Stimulated activated CD8-positive, alpha-beta memory T cell treated with anti-CD3 and anti-CD28 coated beads, Interleukin-15, amount 100 ng/mL, for 1 hour (primary cell): Measurements from ENCODE around the gene EEF1AKMT4.

Experiments
- DNase-seq: peaks from one replicate; pipeline ENCODE4 v3.0.0-alpha.2; 2020; ENCODE audit warnings: low read depth

Gene EEF1AKMT4

DNA sequence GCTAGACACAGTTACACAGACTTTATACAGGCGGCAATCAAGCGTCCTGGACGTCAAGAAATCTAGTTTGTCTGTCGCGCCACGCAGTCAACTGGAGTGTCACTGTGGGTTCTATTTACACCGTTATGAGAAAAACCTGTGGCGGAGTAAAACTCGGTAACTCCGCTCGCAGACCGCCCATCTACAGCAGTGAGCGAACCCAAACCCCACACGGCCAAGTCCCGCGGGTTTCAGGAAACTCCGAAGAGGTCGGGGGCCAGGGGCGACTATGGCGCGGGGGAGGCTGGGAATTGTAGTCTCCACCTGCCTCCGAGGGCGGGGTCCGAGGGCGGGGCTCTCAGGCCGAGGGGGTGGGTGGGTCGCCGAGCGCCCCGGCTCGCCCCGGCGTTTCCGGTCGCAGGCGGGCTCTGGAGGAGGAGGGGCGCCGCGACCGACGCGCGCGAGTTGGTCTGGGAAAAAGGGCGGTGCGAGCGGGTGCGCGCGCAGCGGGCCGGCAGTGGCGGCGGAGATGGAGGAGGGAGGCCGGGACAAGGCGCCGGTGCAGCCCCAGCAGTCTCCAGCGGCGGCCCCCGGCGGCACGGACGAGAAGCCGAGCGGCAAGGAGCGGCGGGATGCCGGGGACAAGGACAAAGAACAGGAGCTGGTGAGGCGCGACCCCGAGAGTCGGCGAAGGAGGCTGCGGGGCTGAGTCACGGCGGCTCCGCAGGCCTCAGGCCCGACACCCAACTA is 49.5 kb downstream of the EEF1AKMT4 start, which contains the start of gene PSMD2:
Gene PSMD2, plus strand, starts transcription at position 483 of the 729 bp plus-strand sequence. Its CDS starts 26 bp downstream, at position 509.
- peak; percentile 97 for DNase-seq

DNA sequence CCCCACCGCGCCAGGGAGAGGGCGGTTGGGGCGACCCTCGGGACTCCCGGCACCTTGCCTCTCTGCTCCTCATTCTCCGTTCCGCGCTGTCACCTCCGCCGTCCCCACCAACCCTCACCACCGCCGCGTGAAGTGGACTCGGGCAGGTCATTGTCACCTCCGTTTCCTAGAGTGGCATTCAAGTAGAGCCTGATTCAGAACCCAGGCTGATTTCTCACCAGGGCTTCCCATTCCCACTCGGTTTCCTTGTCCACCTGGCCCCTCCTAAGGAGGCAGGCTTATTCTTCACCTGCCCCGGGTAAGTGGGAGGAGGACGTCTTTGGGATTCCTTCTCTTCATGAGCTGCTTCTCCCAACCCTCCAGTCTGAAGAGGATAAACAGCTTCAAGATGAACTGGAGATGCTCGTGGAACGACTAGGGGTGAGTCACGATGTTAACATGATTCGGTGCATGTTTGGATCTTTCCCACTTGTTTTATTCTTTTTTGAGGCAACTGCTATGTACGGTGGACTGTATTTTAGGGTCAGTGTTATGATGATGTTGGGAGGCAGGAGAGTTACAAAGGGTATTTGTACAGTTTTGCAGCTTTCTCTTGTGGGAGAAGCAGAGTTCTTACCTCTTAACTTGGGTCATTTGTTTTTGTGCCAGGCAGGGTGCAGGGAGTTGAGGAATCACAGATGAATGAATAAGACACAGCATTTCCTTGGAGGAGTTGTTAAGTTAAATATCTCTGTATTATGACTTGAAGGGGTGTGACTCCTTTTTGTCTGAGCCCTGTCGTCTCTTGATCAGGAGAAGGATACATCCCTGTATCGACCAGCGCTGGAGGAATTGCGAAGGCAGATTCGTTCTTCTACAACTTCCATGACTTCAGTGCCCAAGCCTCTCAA is 50.3 kb downstream of the EEF1AKMT4 start:
- no peak for DNase-seq

DNA sequence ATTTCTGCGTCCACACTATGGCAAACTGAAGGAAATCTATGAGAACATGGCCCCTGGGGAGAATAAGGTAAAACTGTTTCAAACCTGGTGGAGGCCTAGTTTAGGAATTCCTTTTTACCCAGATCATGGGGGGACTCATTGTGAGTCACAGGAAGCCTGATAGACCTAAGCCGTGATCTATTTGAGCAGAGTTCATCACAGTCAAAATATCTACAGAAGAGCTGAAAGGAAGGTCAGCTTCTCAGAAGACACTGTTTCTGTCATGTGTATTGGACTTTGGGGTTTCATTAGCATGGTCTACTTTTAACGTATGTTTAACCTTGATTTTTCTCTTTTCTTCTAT is 50.9 kb downstream of the EEF1AKMT4 start:
- DNase-seq = no peak

DNA sequence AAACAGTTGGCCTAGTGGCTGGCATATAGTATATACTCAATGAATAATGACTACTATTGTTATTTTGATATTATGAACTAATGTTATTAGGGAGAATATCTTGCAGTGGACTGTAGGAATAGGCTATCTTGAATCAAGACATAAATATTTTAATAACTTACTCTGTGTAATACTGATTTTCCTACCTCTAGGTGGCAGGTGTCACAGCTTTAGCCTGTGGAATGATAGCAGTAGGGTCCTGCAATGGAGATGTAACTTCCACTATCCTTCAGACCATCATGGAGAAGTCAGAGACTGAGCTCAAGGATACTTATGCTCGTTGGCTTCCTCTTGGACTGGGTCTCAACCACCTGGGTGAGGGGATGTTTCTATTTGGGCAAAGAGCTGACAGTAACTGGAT is 56.1 kb downstream of the EEF1AKMT4 start:
- DNase-seq = no peak

DNA sequence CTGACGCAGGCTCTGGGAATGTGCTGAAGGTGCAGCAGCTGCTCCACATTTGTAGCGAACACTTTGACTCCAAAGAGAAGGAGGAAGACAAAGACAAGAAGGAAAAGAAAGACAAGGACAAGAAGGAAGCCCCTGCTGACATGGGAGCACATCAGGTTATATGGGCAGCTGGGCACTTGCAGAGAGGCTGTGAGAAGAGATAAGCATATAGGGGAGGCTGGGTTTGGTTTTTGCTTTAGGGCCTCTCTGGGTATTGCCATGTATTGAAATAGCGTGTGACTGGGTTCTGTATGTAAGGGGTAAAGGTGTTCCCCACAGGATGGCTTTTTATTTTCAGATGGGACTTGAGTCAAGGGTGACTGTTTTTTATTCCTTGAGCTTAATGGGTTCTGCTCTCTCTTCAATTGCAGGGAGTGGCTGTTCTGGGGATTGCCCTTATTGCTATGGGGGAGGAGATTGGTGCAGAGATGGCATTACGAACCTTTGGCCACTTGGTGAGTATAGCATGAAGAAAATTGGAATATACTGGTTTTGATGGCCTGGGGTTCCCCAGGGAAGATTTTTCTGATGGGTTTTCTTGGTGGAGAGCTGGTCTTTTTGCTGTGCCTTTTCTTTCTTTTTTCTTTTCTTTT is 57.0 kb downstream of the EEF1AKMT4 start:
- no peak for DNase-seq

DNA sequence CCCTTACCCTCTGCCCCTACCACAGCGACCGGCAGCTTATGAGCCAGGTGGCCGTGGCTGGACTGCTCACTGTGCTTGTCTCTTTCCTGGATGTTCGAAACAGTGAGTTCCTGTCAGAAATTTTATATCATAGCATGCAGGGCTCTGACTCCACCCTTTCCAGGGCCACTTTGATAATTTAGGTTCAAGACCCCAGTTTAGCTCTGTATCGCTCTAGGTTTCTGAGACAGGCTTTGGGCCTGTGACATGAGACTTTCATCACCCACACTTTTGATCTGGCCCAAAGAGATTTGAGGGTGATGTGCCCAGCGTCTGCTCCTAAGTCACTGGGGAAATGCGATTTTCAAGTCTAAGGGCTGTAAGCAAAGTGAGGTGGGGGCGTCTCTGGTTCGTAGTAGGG is 58.4 kb downstream of the EEF1AKMT4 start:
- no peak for DNase-seq
